HCT116 (cell line): ENCODE results near the gene TLN1. TPM values are rescaled to one million over a fixed set of nuclear protein-coding genes. Genes with fewer than 3 reads are reported as not detected.

Experiments used
- ATAC-seq: fragments of 200-7000 bp; cut with Tn5 transposase; 2 replicates; pipeline ENCODE4 v1.9.1; 2020; ENCODE audit warnings: mild to moderate bottlenecking, moderate library complexity
- BruUV-seq: library from RNA; stranded (reverse); fragments of 400-500 nt; replicated peaks from 2 replicates; lab custom pipeline; 2021; lab: Mats Ljungman, UMichigan
- CTCF ChIA-PET: fragments of 300-600 bp; sonication (Branson Sonifier 250); formaldehyde crosslinking; loops from one replicate; lab custom pipeline; 2021; ENCODE audit warnings: antibody characterized with exemption; lab: Charles Lee
- POLR2A ChIA-PET: fragments of 300-600, 350-600 bp; sonication (Branson Sonifier 250); formaldehyde crosslinking; loops from one replicate; lab custom pipeline; 2021; ENCODE audit warnings: antibody characterized with exemption; lab: Charles Lee
- RAD21 ChIA-PET, 2 experiments: fragments of 300-600 bp; sonication (Branson Sonifier 250); formaldehyde crosslinking; loops; one replicate each; lab custom pipeline; 2023; ENCODE audit warnings: low total read pairs in 2 of 2; ENCODE audit not compliant: uncharacterized antibody in 2 of 2, unreplicated experiment in 2 of 2, low non-redundant PET in 1 of 2; lab: Charles Lee
- DNase-seq: peaks from one replicate; pipeline ENCODE4 v3.0.0-alpha.2; 2010; ENCODE audit warnings: low read depth, low spot score
- H2AFZ ChIP-seq: fragments of 200-600 bp; shearing (Covaris generic), sonication (generic); 2 replicates; pipeline ENCODE4 v1.6.1; 2017; ENCODE audit warnings: low read depth, mixed run types, mixed read lengths, antibody characterized with exemption, low read length; ENCODE audit not compliant: poor library complexity, severe bottlenecking
- H3K27ac ChIP-seq: 2 replicates; pipeline ENCODE4 v1.5.1; 2012; ENCODE audit warnings: low read depth, low read length
- H3K27me3 ChIP-seq: fragments of 200-600 bp; sonication (generic); 2 replicates; pipeline ENCODE4 v1.6.1; 2016; ENCODE audit warnings: mixed run types, low read length, mixed read lengths; ENCODE audit not compliant: insufficient read depth
- H3K36me3 ChIP-seq, 2 experiments: fragments of 200-500 bp in 1 of 2; fragments of 200-600 bp in 1 of 2; sonication (Bioruptor generic) in 1 of 2; sonication (generic) in 1 of 2; 2 replicates each; pipeline versions ENCODE4 v1.5.1 to v1.6.1; 2014 to 2016; ENCODE audit warnings: low read length in 2 of 2, inconsistent platforms in 1 of 2, mixed read lengths in 1 of 2, mixed run types in 1 of 2; ENCODE audit not compliant: insufficient read depth in 2 of 2, control insufficient read depth in 1 of 2
- H3K4me1 ChIP-seq, 2 experiments: fragments of 200-600 bp in 1 of 2; sonication (generic) in 1 of 2; 2 replicates each; pipeline versions ENCODE4 v1.5.1 to v1.6.1; 2012 to 2017; ENCODE audit warnings: low read length in 2 of 2, inconsistent platforms in 1 of 2, mild to moderate bottlenecking in 1 of 2, mixed read lengths in 1 of 2, mixed run types in 1 of 2, moderate library complexity in 1 of 2; ENCODE audit not compliant: insufficient read depth in 2 of 2, control insufficient read depth in 1 of 2
- H3K4me2 ChIP-seq: fragments of 200-600 bp; sonication (generic); 2 replicates; pipeline ENCODE4 v1.6.1; 2017; ENCODE audit warnings: mixed run types, low read length, mixed read lengths
- H3K4me3 ChIP-seq, 2 experiments: fragments of 200-600 bp in 1 of 2; sonication (generic) in 1 of 2; replicated peaks in 1 of 2; 2 replicates each; pipeline ENCODE4 v1.5.1; 2011 to 2016; ENCODE audit warnings: low read length in 2 of 2, control low read depth in 1 of 2, low read depth in 1 of 2, mild to moderate bottlenecking in 1 of 2, mixed read lengths in 1 of 2, mixed run types in 1 of 2
- H3K79me2 ChIP-seq: fragments of 200-600 bp; sonication (generic); 2 replicates; pipeline ENCODE4 v1.6.1; 2017; ENCODE audit warnings: mild to moderate bottlenecking, mixed run types, low read length, moderate library complexity, mixed read lengths; ENCODE audit not compliant: insufficient read depth
- H3K9ac ChIP-seq: fragments of 200-600 bp; sonication (generic); 2 replicates; pipeline ENCODE4 v1.6.1; 2016; ENCODE audit warnings: low read length, mixed read lengths
- H3K9me2 ChIP-seq: fragments of 200-600 bp; sonication (generic), shearing (Covaris generic); 2 replicates; pipeline ENCODE4 v1.6.1; 2017; ENCODE audit warnings: mixed run types, mild to moderate bottlenecking, moderate library complexity; ENCODE audit not compliant: insufficient read depth
- H3K9me3 ChIP-seq, 2 experiments: fragments of 200-500 bp in 1 of 2; fragments of 200-600 bp in 1 of 2; sonication (Bioruptor generic) in 1 of 2; sonication (generic) in 1 of 2; 2 replicates each; pipeline ENCODE4 v1.6.1; 2014 to 2017; ENCODE audit warnings: low read length in 2 of 2, mixed read lengths in 2 of 2, inconsistent platforms in 1 of 2, low read depth in 1 of 2, mild to moderate bottlenecking in 1 of 2, mixed run types in 1 of 2, moderate library complexity in 1 of 2; ENCODE audit not compliant: control insufficient read depth in 1 of 2, insufficient read depth in 1 of 2
- H4K20me1 ChIP-seq: fragments of 200-600 bp; sonication (generic), shearing (Covaris generic); 2 replicates; pipeline ENCODE4 v1.6.1; 2017; ENCODE audit warnings: mixed run types, mild to moderate bottlenecking, moderate library complexity; ENCODE audit not compliant: insufficient read depth
- EGR1 ChIP-seq: IDR thresholded peaks from 2 replicates; pipeline ENCODE4 v1.6.1; 2012; ENCODE audit warnings: low read depth
- ELF1 ChIP-seq: IDR thresholded peaks from 2 replicates; pipeline ENCODE4 v1.6.1; 2012; ENCODE audit warnings: low read depth, borderline replicate concordance
- JUND ChIP-seq: IDR thresholded peaks from 2 replicates; pipeline ENCODE4 v1.6.1; 2012
- POLR2AphosphoS5 ChIP-seq: IDR thresholded peaks from 2 replicates; pipeline ENCODE4 v1.6.1; 2011; ENCODE audit warnings: mild to moderate bottlenecking, low read depth, low read length, moderate library complexity
- SIN3A ChIP-seq: IDR thresholded peaks from 2 replicates; pipeline ENCODE4 v1.6.1; 2012; ENCODE audit warnings: low read depth
- SP1 ChIP-seq: IDR thresholded peaks from 2 replicates; pipeline ENCODE4 v1.6.1; 2012; ENCODE audit warnings: low read depth
- TCF7L2 ChIP-seq: IDR thresholded peaks from 2 replicates; pipeline ENCODE4 v1.7.0; 2011; ENCODE audit warnings: borderline replicate concordance, inconsistent platforms; ENCODE audit not compliant: insufficient read depth, insufficient read length; ENCODE audit errors: extremely low read depth
- ZFX ChIP-seq: fragments of 450-650 bp; IDR thresholded peaks from 2 replicates; pipeline ENCODE4 v1.6.1; 2017
- ZNF274 ChIP-seq: fragments of 200-500 bp; sonication (Bioruptor generic); IDR thresholded peaks from 2 replicates; pipeline ENCODE4 v1.6.1; 2014; ENCODE audit warnings: mild to moderate bottlenecking, low read depth, low read length, inconsistent platforms
- intact Hi-C: fragments of 100-400 bp; cut with micrococcal nuclease; formaldehyde crosslinking; loops from 2 replicates; pipeline ENCODE4 v1.10.0; 2022
- total RNA-seq: library from RNA; stranded (reverse); gene quantifications from one replicate; pipeline ENCODE4 v1.2.1, GENCODE V29; 2021; ENCODE audit not compliant: unreplicated experiment
- TF ChIP-seq, protein P1 (sequence below): IDR thresholded peaks from 2 replicates; pipeline ENCODE4 v1.6.1; 2011; ENCODE audit warnings: mild to moderate bottlenecking, low read length, moderate library complexity; ENCODE audit not compliant: insufficient replicate concordance; ENCODE audit errors: extremely low read depth
- TF ChIP-seq, protein P2 (sequence below): IDR thresholded peaks from 2 replicates; pipeline ENCODE4 v1.6.1; 2012
- TF ChIP-seq, protein P3 (sequence below), 3 experiments: fragments of 200-600 bp in 1 of 3; sonication (generic) in 1 of 3; IDR thresholded peaks in 2 of 3; conservative IDR thresholded peaks in 1 of 3; 2 replicates each; pipeline ENCODE4 v1.5.1; 2012 to 2017; ENCODE audit warnings: low read depth in 2 of 3, low read length in 2 of 3, antibody characterized with exemption in 1 of 3, borderline replicate concordance in 1 of 3, control low read depth in 1 of 3, mild to moderate bottlenecking in 1 of 3, mixed read lengths in 1 of 3, mixed run types in 1 of 3, moderate library complexity in 1 of 3; ENCODE audit not compliant: insufficient read depth in 1 of 3
- TF ChIP-seq, protein P4 (sequence below): IDR thresholded peaks from 2 replicates; pipeline ENCODE4 v1.6.1; 2012; ENCODE audit warnings: low read depth

TLN1 gene
- total RNA-seq, 1 experiment from 2014 or later, result 144 TPM

DNA sequence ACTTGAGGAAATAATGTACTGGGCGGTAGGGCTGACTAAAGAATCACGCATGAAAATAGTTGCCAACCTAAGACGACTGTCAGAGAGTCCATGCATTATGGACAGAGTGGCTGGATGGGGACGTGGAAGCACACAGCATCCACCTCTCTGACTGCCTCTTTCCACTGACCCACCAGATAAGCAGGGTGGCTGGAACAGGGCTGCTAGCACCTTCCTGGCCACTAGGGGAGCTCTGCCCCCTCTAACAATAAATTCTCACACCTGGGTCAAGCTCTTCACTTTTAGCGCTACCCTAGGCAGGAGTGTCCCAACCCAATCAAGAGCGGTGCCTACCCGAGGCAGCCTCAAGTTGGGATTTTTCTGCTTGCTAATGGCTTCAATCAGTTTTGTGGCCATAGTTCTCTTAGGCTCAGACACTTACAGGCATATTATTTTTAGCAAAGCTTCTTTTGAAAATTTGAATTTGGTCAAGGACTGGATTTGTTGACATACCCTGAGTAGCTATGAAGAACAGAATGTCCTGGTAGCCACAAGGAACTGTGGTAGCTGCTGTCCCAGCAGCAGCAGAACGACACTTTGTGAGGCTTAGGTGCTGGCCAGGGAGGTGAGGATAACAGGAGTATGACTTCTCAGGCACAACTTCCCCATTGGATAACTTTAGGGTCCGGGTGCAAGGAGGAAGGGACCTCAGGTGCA is 35.3 kb downstream of the TLN1 start:
- ChIA-PET POLR2A (interaction anchor here (0.9 to 1.6 kb wide), 5 partner anchors 8 to 37 kb away, joined by 3 to 6 read pairs (median 4); partner anchors contain the start of gene CREB3), CTCF (interaction anchor here (0.6 to 3.7 kb wide), 25 partner anchors 9 to 186 kb away, joined by 3 to 33 read pairs (median 4); partner anchors contain the start of genes ARHGEF39, CA9, CCDC107 and CREB3)

More for the DNA sequence above, 35.3 kb downstream of the TLN1 start:
- Histone ChIP-seq H3K4me2 (no peak overlapping the region), H3K4me1 (peaks cover under 1 to 4% of the 10 kb centered on the region in 2 experiments; a peak in 2 of 4 replicates), H2AFZ (no peak overlapping the region), H3K9ac (no peak overlapping the region), H3K27ac (peak overlapping the region; percentile 2; the same call in 1 of the 2 replicates), H3K27me3 (no peaks in the 10 kb centered on the region), H3K79me2 (no peaks in the 10 kb centered on the region), H3K9me2 (no peaks in the 10 kb centered on the region), H3K9me3 (no peaks in the 10 kb centered on the region), H3K4me3 (no peak overlapping the region), H4K20me1 (no peaks in the 10 kb centered on the region), H3K36me3 (peaks cover 36 to 52% of the 10 kb centered on the region in 2 experiments)
- intact Hi-C loops, result no loop called here
- DNase-seq, result peak; percentile 37
- BruUV-seq, result no TSS peak
- TF ChIP-seq ZNF274 (no peak), JUND (no peak), SP1 (no peak), POLR2AphosphoS5 (0 out of 2 replicates have a peak, but pooled peaks have one; percentile 23), ZFX (no peak), EGR1 (no peak), SIN3A (no peak), TCF7L2 (no peak), ELF1 (no peak)
- TF ChIP-seq, protein P1, sequence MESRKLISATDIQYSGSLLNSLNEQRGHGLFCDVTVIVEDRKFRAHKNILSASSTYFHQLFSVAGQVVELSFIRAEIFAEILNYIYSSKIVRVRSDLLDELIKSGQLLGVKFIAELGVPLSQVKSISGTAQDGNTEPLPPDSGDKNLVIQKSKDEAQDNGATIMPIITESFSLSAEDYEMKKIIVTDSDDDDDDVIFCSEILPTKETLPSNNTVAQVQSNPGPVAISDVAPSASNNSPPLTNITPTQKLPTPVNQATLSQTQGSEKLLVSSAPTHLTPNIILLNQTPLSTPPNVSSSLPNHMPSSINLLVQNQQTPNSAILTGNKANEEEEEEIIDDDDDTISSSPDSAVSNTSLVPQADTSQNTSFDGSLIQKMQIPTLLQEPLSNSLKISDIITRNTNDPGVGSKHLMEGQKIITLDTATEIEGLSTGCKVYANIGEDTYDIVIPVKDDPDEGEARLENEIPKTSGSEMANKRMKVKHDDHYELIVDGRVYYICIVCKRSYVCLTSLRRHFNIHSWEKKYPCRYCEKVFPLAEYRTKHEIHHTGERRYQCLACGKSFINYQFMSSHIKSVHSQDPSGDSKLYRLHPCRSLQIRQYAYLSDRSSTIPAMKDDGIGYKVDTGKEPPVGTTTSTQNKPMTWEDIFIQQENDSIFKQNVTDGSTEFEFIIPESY, result no peak
- TF ChIP-seq, protein P2, sequence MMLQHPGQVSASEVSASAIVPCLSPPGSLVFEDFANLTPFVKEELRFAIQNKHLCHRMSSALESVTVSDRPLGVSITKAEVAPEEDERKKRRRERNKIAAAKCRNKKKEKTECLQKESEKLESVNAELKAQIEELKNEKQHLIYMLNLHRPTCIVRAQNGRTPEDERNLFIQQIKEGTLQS, result no peak
- TF ChIP-seq, protein P3, sequence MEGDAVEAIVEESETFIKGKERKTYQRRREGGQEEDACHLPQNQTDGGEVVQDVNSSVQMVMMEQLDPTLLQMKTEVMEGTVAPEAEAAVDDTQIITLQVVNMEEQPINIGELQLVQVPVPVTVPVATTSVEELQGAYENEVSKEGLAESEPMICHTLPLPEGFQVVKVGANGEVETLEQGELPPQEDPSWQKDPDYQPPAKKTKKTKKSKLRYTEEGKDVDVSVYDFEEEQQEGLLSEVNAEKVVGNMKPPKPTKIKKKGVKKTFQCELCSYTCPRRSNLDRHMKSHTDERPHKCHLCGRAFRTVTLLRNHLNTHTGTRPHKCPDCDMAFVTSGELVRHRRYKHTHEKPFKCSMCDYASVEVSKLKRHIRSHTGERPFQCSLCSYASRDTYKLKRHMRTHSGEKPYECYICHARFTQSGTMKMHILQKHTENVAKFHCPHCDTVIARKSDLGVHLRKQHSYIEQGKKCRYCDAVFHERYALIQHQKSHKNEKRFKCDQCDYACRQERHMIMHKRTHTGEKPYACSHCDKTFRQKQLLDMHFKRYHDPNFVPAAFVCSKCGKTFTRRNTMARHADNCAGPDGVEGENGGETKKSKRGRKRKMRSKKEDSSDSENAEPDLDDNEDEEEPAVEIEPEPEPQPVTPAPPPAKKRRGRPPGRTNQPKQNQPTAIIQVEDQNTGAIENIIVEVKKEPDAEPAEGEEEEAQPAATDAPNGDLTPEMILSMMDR (IDR thresholded peaks at IDR 0.05 in 2 of 3, conservative IDR thresholded peaks at IDR 0.05 in 1 of 3; ENCODE audit: borderline replicate concordance in 1 of 3, insufficient read depth in 1 of 3, low read depth in 2 of 3, low read length in 2 of 3), result peak in 2 of 3 experiments; percentile 96 to 97; a peak in 4 of 6 replicates
- TF ChIP-seq, protein P4, sequence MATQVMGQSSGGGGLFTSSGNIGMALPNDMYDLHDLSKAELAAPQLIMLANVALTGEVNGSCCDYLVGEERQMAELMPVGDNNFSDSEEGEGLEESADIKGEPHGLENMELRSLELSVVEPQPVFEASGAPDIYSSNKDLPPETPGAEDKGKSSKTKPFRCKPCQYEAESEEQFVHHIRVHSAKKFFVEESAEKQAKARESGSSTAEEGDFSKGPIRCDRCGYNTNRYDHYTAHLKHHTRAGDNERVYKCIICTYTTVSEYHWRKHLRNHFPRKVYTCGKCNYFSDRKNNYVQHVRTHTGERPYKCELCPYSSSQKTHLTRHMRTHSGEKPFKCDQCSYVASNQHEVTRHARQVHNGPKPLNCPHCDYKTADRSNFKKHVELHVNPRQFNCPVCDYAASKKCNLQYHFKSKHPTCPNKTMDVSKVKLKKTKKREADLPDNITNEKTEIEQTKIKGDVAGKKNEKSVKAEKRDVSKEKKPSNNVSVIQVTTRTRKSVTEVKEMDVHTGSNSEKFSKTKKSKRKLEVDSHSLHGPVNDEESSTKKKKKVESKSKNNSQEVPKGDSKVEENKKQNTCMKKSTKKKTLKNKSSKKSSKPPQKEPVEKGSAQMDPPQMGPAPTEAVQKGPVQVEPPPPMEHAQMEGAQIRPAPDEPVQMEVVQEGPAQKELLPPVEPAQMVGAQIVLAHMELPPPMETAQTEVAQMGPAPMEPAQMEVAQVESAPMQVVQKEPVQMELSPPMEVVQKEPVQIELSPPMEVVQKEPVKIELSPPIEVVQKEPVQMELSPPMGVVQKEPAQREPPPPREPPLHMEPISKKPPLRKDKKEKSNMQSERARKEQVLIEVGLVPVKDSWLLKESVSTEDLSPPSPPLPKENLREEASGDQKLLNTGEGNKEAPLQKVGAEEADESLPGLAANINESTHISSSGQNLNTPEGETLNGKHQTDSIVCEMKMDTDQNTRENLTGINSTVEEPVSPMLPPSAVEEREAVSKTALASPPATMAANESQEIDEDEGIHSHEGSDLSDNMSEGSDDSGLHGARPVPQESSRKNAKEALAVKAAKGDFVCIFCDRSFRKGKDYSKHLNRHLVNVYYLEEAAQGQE, result no peak
- ATAC-seq, result peak; percentile 94
- RAD21 ChIA-PET, result interaction anchor here in 1 of 2 experiments (0.7 to 1.1 kb wide), 4 partner anchors 34 to 186 kb away, joined by 3 to 4 read pairs (median 3); partner anchors contain the start of genes CCDC107 and RMRP
